Measurements from ENCODE around the gene SCMH1.

Gene SCMH1

DNA sequence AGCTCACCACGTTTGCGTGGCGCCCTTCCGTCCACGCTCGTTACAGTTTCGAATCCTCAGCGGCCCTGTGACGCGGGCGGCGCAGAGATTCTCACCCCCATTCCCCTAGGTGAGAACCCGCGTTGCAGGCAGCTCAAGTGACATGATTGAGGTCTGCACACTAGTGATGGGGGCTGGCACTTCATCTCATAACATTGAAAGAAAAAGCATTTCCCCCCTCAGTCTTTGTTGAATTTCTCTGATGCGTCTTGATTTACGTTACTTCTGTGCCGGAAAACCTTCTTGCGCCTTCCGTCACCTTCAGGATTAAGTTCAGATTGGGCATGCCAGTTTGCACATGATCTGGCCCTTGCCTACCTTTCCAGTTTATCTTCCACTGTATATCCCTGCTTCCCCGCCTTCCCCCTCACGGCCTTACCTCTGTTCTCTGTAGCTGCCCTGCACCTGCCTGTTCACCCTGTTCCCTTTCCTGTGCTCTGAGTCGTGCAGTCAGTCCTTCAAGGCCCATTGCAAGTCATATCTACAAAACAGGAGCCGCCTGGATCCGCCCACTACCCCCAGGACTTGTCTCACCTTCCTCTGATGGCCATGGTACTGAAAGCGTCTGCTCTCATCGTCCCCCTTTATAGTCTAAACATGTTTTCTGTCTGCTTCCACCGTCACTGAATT, 261.5 kb downstream of the SCMH1 start:
- H3K4me3 ChIP-seq (ENCODE audit: low read length): peak overlapping the region; percentile 98
- no peak for TF ChIP-seq ZNF274 (IDR thresholded peaks at IDR 0.05; ENCODE audit: low read depth, low read length)

DNA sequence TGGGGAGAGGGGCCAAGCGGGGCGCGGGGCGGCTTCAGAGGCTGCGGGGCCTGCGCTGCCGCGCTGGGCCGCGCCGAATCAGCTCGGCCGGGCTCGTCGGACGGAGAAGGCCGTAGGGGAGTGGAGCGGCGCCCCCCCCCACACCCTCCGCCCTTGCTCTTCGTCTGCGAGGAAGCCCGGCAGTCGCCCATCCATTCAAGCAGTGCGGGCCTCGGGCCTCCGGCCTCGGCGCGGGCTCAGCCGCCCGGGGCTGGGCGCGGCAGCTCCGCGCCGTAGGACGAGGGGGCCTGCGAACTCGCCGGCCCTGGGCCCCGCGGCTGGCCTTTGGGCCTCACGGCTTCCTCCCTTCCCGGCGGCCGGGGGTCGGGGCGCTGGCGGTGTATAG, 262.0 kb downstream of the SCMH1 start:
- TF ChIP-seq ZNF274 (IDR thresholded peaks at IDR 0.05; ENCODE audit: low read depth, low read length): no peak
- peak overlapping the region; percentile 98 for H3K4me3 ChIP-seq (ENCODE audit: low read length)

DNA sequence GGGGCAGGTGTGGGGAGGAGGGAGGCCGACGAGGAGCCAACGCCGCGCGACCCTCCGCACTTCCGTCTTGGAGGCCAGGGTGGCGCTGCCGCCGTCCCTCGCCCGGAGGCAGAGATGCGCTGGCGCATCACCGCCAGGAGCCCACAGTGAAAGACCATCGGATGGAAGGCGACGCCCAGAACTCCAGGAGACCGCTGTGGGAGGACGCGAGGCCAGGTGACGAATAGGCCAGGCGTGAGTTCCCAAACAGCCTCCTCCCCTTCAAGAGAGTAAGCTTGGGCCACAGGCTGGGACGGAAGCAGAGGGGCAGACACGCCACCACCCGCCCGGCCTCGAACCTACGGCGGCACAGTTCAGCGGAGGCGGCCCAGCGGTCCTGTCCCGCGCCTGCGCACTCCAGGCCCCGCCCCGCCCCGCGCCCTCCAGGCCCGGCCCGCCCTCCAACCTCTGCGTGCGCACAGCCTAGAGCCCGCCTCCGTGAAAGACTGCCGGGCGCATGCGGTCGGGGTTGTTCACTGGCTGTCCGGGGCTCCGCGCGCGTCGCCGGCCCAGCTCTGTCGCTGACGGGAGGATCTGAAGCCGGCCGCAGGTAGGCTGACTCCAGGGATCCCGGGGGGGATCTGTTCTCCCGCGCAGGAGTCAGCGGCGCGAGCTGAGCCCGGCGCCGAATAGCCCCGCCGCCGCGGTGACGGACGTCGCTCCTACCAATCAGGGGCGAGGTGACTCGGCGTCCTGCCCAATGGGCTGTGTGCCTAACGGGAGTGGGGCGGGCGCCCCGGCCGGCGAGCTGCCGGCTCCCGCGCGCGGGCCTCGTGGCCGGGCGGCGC, 262.7 kb downstream of the SCMH1 start, which contains the start of gene CTPS1:
Gene CTPS1 (plus strand): TSS at position 456 of the 827 bp plus-strand sequence. CDS start 3,595 bp downstream, outside the sequence.
- H3K4me3 ChIP-seq (ENCODE audit: low read length): peak within 1 kb of the TSS; percentile 98
- TF ChIP-seq ZNF274 (IDR thresholded peaks at IDR 0.05; ENCODE audit: low read depth, low read length): no peak

DNA sequence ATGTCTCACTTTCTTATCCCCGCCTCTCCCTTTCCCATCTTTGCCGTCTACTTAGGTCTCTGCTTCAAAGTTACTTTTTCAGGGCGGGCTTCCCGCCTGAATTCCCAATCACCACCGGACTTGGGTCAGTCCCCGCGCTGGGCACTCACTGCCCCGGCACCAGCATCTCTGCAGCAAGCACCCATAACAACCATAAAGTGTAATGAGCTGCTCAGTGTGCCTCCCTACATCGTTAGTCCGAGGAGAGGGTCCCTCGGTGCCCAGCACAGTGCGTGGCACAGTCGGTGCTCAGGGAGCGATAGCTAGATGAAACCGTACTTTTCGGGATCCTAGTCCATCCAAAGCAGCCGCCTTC, 263.2 kb downstream of the SCMH1 start:
- no peak for TF ChIP-seq ZNF274 (IDR thresholded peaks at IDR 0.05; ENCODE audit: low read depth, low read length)
- peak overlapping the region; percentile 98; the same call in 1 of the 2 replicates for H3K4me3 ChIP-seq (ENCODE audit: low read length)

DNA sequence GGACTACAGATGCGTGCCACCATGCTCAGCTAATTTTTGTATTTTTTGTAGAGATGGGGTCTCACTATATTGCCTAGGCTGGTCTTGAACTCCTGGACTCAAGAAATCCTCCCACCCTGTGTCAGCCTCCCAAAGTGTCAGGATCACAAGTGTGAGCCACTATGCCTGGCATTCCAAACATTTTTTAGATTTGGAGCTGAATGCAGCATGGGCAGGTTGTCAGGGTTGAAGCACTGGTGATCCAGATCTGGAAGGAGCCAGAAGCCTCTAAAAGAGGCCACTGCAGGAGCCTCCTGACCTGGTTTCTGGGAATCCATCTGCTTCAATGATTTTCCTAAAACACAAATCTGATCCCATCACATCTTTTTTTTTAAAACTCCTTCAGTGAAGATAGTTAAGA, 264.4 kb downstream of the SCMH1 start:
- no peak for TF ChIP-seq ZNF274 (IDR thresholded peaks at IDR 0.05; ENCODE audit: low read depth, low read length)
- H3K4me3 ChIP-seq (ENCODE audit: low read length): no peak overlapping the region

All from GM08714 (cell line).